Midbrain (tissue), 1 donor: ENCODE data around the gene RPE65.
A peak's percentile ranks its signal among the peaks of the same experiment; 100 is the strongest.
"Not testable (repeated sequence)": the region's sequence is repeated elsewhere in the genome, so short reads cannot be mapped to it uniquely, and the experiment has no call there.

Experiments
- DNase-seq: peaks from one replicate; lab custom pipeline; 2025; lab: John Stamatoyannopoulos, UW

The RPE65 gene

DNA sequence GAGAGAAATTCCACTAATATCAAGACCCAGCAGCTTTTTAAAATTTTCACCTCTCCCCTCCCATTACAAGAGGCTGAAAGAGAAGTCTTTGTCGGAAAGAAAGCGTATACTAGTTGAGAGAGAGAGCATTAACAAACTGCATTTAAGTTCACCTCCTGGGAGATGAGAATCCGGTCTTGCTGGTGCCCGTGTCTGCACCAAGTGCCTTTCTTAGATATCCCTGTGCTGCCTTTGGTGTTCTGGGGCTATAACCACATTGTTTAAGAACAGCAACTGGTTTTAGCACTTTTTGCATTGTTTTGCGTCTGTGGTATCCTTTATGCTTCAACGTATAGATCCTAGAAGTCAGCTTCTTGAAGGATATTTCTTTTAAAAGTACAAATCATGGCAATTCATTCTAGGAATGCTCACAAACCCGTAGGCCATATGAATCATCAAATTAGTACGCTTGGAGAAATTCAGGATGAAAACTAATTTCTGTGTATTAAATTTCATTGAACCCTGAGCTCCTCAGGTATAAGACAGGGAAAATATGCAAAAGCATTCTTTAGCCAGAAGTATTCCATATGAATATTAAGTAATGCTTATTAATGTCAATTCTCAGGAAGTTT is 3.4 kb upstream of the RPE65 start:
- no peak for DNase-seq

DNA sequence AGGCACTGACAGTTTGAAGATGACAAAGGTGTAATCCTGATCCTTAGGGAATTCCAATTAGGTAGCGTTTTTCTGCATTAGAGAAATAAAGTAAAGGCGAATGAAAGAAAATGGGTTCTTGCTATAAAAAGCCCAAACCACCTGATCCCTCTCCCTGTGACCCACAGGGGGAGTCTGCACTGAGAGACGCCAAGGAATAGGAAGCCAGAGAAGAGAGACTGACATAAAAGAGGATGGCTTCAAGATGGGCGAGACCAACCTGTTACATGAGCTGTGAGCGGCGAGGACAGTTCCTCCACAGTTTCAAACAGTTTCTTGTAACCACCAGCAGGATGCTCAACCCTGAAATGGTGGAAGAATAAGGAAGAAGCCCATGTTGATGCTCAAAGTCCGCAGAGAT is 1.4 kb downstream of the RPE65 start:
- no peak for DNase-seq

DNA sequence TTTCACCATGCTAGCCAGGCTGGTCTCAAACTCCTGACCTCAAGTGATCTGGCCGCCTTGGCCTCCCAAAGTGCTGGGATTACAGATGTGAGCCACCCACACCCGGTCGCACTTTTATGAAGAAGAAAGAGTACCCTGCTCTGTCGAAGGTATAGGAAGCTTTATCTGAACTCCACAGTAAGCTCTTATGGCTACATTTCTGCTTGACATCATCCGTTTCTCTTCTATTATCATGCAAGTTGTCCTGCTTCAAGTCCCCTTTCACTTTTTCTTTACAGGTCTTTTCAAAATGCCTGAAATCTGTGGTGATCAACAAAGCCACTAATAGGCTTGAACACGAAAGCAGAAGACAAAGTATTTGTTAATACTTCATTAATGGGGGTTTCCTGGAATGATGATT is 4.0 kb downstream of the RPE65 start:
- DNase-seq = no peak

DNA sequence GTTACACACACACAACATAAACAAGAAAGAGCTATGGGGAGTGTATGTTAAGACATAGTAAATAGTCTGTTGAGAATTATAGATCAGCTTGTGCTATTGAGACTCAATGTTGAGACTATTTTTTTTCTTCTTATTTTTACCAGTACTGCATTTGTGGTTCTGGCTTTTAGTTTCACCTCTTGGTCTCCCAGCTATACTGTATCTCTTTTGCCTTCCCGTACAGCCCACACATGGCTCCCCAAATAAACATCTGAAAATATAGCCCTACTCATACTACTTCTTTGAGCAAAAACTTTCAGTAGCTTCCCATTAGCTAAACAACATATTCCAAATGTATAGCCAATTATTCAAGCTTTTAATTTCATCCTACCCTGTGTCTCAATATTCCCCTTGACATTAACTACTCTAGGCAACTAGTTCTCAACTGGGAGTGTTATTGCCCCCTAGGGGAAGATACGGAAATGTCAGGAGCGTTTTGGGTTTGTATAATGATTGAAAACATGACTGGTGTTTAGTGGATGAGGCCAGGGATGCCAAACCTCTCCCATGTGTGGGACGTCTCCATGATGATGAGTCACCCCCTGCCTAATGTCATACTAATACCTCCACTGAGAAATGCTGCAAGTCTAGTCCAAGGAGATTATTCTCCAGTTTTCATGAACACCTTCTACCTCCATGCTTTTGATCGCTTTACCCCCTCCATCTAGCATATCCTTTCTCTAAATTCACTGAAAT is 6.8 kb downstream of the RPE65 start:
- no peak for DNase-seq

DNA sequence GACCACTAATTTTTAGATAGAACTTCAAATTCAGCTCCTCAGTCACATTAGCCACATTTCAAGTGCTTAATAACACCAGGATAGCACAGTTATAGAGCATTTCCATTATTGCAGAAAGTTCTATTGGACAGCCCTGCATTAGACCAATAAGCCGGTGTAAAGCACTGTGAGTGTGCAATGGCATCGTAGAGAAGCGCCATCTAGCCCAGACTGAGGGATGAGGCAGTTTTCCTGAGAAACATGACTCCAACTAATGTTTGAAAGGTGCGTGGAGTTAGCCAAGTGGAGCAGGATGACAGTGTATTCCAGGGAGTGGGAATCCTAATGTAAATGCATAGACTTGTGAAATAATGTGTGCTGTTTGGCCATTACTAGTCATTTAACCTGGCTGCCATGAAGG is 7.7 kb downstream of the RPE65 start:
- no peak for DNase-seq

DNA sequence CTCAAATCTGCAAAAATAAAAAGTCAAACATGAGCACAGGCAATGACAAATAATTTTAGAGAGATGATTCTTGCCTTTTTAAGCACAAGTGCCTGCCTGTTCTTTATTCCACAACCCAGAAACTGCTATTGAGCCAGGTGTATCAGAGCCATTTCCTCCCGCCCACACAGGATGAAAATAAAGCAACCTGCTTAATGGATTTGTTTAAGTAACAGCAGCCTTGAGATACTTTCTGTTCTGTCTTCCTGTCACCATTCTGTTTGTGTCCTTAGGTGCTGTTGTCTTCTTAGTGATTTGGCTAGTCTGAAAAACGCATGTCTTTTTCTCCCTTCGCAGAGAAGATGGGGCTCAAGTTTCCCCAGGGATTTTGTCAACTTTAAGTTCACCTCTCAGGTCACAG is 11.4 kb downstream of the RPE65 start:
- DNase-seq = no peak

DNA sequence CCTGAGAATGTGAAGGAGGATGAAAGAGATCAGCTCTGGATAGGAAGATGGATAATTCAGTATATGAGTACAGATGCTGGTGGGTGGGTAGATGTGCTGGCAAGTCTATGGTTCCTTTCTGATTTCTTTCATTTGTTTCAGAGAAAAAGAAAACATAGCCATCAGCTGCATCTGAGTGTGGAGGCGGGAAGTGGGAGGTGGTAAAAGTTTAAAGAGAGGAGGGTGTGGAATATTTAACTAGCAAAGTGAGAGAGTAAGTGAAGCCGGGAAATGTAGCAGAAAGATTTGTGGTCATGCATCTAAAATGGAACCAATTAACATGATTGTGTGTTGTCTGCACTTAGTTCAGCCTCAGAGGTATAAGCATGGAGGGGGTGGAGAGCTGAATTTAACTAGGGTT is 16.4 kb downstream of the RPE65 start:
- DNase-seq = no peak

DNA sequence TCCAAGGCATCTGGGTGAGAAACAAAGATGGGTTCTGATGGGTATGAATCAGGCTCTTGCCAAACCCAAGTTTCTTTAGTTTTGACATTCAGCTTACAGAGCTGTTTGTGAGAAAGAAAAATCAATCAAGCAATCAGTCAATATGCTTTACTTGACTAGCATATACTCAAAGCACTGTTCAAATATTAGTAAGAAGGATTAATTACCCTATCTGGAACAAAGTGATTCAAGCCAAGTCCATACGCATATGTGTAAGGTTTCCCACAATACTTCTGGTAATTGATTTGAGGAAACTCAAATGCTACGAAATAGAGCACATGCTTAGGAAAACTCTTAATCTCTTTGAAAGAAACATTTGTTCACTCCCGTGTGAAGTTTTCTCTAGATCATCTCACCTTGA is 18.7 kb downstream of the RPE65 start:
- no peak for DNase-seq

DNA sequence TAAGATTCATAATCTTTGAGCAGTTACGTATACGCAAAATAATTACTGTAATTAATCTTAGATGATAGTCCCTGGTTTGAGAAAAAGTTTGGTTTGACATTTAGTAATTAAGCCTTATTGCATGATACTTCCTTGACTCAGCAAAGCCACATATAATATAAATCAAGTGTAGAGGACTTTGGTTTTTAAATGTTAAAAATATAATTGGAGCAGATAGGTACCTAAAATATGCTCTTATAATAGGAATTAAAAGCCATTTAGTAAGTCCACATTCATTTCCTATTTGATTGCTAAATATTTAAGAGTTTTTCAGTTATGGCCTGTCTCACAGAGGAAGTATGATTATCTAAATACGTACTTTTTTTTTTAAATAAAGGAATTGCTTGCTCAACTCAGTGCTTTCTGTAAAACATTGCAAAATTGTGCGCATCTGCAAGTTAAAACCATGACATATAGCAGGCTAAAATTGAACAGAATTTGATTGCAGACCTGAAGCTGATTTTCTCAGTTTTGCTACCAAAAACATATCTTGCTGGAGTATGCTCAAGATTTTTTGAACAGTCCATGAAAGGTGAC is 20.4 kb downstream of the RPE65 start:
- no peak for DNase-seq

DNA sequence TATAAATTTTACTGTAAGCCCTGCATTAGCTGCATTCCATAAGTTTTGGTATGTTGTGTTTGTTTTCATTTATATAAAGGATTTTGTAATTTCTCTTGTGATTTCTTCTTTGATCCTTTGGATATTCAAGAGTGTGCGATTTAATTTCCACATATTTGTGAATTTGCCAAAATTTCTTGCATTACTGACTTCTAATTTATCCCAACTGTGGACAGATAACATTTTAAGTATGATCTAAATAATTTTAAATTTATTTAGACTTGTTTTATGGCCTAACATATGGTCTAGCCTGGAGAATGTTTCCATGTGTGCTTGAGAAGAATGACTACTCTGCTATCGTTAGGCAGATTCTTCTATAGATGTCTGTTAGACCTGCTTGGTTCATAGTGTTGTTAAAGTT is 23.2 kb downstream of the RPE65 start:
- no peak for DNase-seq

DNA sequence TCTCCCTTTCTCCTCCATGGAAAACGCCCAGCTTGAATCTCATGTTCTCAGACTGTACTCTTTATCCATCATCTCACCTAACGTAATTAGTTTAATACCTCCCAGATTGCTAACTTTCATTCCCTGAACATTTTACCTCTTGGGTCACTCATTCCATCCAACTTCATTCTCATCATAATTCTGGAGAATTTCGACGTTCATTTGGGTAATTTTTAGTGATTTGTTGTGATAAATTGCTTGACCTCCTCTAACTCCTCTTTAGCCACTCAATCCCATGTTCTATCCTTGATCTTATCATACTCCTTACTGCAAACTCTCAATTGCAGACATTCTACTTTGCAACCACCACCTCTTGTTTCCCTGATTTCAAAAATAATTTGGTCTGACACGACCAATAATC is 28.4 kb downstream of the RPE65 start:
- DNase-seq = no peak

DNA sequence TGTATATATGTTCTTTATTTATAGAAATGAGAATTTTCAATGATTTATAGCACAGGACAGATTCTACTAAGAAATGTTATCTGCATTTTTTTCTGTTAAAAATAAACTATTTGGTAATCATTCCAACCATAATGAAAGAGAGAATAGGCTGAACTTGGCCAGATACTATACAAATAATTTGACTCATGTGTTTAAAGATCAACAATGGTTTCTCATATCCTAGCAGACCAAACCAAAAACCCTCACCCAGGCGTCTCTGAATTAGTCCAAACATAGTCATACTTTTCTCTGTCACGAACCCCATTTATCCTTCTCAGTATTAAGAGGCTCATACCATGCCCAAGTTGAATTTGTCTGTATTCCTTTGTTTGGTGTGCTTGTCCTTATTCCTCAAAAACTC is 40.3 kb downstream of the RPE65 start:
- DNase-seq = no peak

DNA sequence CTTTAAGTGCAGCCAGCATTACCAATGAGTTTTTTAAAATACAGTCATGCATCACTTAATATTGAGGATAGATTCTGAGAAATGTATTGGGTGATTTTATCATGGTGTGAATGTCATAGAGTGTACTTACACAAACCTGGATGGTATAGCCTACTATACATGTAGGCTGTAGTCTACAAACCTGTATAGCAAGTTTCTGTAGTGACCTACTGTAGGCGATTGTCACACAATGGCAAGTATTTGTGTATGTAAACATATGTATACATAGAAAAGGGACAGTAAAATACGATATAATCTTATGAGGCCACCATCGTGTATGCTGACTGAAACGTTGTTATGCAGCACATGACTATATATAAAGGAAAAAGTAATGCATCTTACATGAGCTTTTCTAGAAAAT is 48.2 kb downstream of the RPE65 start:
- no peak for DNase-seq

DNA sequence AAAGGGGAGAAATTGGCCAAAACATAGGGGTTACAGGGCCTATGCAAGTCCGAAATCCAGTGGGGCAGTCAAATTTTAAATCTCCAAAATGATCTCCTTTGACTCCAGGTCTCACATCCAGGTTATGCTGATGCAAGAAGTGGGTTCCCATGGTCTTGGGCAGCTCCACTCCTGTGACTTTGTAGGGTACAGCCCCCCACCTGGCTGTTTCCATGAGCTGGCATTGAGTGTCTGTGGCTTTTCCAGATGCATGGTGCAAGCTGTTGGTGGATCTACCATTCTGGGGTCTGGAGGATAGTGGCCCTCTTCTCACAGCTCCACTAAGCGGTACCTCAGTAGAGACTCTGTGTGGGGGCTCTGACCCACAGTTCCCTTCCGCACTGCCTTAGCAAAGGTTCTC is 54.2 kb downstream of the RPE65 start:
- not testable (repeated sequence) for DNase-seq

DNA sequence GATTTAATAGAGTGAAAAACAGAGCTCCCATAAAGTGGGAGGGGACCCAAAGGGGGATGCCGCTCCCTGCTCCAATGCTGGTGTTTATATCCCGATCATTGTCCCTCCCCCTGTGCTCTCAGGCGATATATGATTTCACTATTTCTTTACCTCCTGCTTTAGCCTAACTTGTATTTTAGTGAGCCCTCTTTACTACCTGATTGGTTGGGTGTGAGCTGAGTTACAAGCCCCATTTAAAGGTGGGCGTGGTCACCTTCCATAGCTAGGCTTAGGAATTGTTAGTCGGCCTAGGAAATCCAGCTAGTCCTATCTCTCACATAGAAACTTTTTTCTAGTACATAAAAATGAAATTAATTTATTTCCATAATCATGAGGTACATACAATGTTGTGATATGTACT is 57.3 kb downstream of the RPE65 start:
- not testable (repeated sequence) for DNase-seq

DNA sequence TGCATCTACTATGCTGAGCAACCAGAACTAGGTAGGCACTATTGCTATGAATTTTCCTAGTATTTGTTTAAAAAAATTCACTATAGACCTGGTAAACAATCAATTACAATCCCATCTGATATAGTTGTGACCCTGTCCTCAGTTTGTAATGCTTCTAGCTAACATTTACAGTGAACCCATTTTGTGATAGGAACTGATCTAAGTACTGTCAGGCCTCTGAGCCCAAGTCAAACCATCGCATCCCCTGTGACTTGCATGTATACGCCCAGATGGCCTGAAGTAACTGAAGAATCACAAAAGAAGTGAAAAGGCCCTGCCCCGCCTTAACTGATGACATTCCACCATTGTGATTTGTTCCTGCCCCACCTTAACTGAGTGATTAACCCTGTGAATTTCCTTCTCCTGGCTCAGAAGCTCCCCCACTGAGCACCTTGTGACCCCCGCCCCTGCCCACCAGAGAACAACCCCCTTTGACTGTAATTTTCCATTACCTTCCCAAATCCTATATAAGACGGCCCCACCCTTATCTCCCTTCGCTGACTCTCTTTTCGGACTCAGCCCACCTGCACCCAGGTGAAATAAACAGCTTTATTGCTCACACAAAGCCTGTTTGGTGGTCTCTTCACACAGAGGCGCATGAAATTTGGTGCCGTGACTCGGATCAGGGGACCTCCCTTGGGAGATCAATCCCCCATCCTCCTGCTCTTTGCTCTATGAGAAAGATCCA is 63.8 kb downstream of the RPE65 start:
- not testable (repeated sequence) for DNase-seq

DNA sequence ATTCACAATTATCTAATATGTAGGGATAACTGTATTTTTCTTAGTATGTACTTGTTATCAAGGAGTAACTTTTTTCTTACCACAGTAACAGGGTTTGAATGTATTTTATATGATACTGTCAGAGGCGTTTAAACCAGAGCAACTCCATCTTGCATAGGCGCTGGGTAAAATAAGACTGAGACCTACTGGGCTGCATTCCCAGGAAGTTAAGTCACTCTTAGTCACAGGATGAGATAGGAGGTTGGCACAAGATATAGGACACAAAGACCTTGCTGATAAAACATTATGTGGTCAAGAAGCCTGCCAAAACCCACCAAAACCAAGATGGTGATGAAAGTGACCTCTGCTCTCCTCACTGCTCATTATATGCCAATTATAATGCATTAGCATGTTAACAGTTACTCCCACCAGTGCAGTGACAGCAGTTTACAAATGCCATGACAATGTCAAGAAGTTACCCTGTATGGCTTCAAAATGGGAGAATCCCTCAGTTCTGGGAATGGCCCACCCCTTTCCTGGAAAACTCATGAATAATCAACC is 64.8 kb downstream of the RPE65 start:
- DNase-seq = no peak

DNA sequence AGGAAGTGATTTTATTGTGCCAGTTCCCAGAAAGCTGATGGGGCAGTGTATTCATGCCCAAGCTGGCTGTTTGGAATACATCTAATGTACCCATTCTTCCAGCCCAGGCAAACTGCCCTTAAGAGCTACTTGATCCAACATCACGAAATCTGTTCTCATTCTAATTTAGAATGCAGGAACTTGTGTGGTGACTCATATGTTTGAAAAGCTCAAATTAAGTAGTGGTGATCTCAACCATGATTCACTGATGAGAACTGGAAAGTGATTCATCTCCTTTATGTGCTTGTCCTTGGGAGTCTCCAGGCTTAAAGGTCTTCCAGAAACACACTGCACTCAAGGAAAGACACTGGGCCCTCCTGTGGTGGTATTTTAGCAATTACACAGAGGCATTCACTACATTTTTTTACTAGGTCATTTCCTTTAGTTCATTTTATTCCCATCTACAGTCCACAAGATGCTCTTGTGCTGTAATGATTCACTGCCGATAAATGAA is 65.4 kb downstream of the RPE65 start:
- peak; percentile 29 for DNase-seq

DNA sequence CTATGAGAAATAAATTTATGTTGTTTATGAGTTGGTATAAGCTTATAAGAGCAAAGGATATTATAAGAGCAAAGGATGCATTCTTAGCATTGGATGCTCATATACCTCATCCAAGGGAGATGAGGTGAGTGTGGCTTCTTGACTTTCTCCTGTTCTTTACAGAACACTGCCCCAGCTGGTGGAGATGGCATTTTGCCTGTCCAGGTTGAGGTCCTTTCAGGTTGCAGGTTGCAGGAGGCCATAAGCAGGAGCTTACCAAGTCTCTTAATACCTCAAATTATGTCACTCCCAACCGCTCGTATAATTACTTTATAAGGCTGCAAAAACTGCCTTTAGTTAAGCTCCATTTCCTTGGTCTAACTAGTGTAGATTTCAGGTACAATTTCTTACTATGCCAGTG is 66.7 kb downstream of the RPE65 start:
- DNase-seq = no peak

DNA sequence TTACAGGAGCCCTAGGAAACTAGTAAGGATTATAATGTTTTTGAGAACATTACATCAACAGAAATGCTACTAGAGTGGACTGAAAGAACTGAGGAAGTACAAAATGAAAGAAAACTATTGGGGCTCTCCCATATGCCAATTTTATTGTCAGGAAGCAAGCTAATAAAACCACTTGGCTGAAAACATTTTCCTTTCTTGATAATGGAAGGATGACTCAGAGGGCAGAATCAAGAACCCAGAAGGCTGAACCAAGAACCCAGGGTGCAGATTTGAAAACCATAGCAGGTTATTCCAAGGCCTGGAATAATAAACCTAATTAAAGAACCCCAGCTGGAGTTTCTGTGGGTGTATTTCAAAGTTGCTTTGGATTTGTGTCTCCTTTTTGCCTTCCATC is 70.7 kb downstream of the RPE65 start:
- no peak for DNase-seq
